PFSK-1 (cell line): ENCODE data around the gene MAP3K21.

Experiments
- POLR2AphosphoS5 ChIP-seq: IDR thresholded peaks from 2 replicates; pipeline ENCODE4 v1.6.1; 2012; ENCODE audit warnings: low read depth, mild to moderate bottlenecking, control low read depth, low read length, moderate library complexity
- REST ChIP-seq, 2 experiments: IDR thresholded peaks; 2 replicates each; pipeline versions ENCODE4 v1.6.1 to v1.8.0; 2011 to 2012; ENCODE audit warnings: low read depth in 2 of 2, low read length in 2 of 2, control low read depth in 1 of 2, inconsistent platforms in 1 of 2, mild to moderate bottlenecking in 1 of 2, moderate library complexity in 1 of 2; ENCODE audit not compliant: insufficient read depth in 1 of 2

GRCh38 chr1:233393926-233394680, 66.6 kb downstream of the MAP3K21 start:
- TF ChIP-seq REST (IDR thresholded peaks at IDR 0.05; ENCODE audit: insufficient read depth in 1 of 2, low read depth in 2 of 2, low read length in 2 of 2) (no peak), POLR2AphosphoS5 (no peak)
